Effector memory CD4-positive, alpha-beta T cell (primary cell): ENCODE results near the gene HSPB2.
A peak's percentile ranks its signal among the peaks of the same experiment; 100 is the strongest.
"Not testable (repeated sequence)": the region's sequence is repeated elsewhere in the genome, so short reads cannot be mapped to it uniquely, and the experiment has no call there.

Experiments used
- DNase-seq, 3 donors: peaks; one replicate each; pipeline ENCODE4 v3.0.0-alpha.2; 2020
- H3K27ac ChIP-seq: 2 replicates; pipeline ENCODE4 v1.7.0; 2013; ENCODE audit warnings: mild to moderate bottlenecking, low read length, moderate library complexity; ENCODE audit not compliant: insufficient read depth, poor library complexity, severe bottlenecking
- H3K27me3 ChIP-seq: replicated peaks from 2 replicates; pipeline ENCODE4 v1.7.0; 2013; ENCODE audit warnings: mild to moderate bottlenecking, low read length; ENCODE audit not compliant: insufficient read depth, control insufficient read depth, poor library complexity, severe bottlenecking
- H3K36me3 ChIP-seq: 2 replicates; pipeline ENCODE4 v1.7.0; 2013; ENCODE audit warnings: mild to moderate bottlenecking, low read length, moderate library complexity; ENCODE audit not compliant: control insufficient read depth, insufficient read depth
- H3K4me1 ChIP-seq: 2 replicates; pipeline ENCODE4 v1.7.0; 2013; ENCODE audit warnings: low read length, mild to moderate bottlenecking; ENCODE audit not compliant: control insufficient read depth, insufficient read depth, poor library complexity, severe bottlenecking
- H3K4me3 ChIP-seq: 2 replicates; pipeline ENCODE4 v1.7.0; 2013; ENCODE audit warnings: low read length, low read depth, mild to moderate bottlenecking; ENCODE audit not compliant: insufficient read depth, poor library complexity, severe bottlenecking
- H3K9me3 ChIP-seq: 2 replicates; pipeline ENCODE4 v1.7.0; 2013; ENCODE audit warnings: mild to moderate bottlenecking, low read length, moderate library complexity; ENCODE audit not compliant: control insufficient read depth

The HSPB2 gene

GRCh38 chr11:111923351-111923788 is 10.8 kb downstream of the HSPB2 start:
- no peaks in the 10 kb centered on the region for H3K9me3 ChIP-seq
- no peak overlapping the region for H3K27ac ChIP-seq
- no peak for DNase-seq
- no peaks in the 10 kb centered on the region for H3K36me3 ChIP-seq
- no peaks in the 10 kb centered on the region for H3K27me3 ChIP-seq
- peaks cover 5% of the 10 kb centered on the region for H3K4me1 ChIP-seq
- no peak overlapping the region for H3K4me3 ChIP-seq

GRCh38 chr11:111923951-111924350 is 11.4 kb downstream of the HSPB2 start:
- no peak for DNase-seq
- H3K27me3 ChIP-seq, result no peaks in the 10 kb centered on the region
- H3K36me3 ChIP-seq, result no peaks in the 10 kb centered on the region
- no peak overlapping the region for H3K27ac ChIP-seq
- H3K9me3 ChIP-seq, result no peaks in the 10 kb centered on the region
- H3K4me3 ChIP-seq, result no peak overlapping the region
- peaks cover 5% of the 10 kb centered on the region for H3K4me1 ChIP-seq

GRCh38 chr11:111925953-111926352 is 13.4 kb downstream of the HSPB2 start:
- Histone ChIP-seq H3K4me3 (no peak overlapping the region), H3K4me1 (peaks cover 5% of the 10 kb centered on the region), H3K27ac (no peak overlapping the region), H3K27me3 (no peaks in the 10 kb centered on the region), H3K36me3 (no peaks in the 10 kb centered on the region), H3K9me3 (no peaks in the 10 kb centered on the region)
- no peak for DNase-seq

DNA sequence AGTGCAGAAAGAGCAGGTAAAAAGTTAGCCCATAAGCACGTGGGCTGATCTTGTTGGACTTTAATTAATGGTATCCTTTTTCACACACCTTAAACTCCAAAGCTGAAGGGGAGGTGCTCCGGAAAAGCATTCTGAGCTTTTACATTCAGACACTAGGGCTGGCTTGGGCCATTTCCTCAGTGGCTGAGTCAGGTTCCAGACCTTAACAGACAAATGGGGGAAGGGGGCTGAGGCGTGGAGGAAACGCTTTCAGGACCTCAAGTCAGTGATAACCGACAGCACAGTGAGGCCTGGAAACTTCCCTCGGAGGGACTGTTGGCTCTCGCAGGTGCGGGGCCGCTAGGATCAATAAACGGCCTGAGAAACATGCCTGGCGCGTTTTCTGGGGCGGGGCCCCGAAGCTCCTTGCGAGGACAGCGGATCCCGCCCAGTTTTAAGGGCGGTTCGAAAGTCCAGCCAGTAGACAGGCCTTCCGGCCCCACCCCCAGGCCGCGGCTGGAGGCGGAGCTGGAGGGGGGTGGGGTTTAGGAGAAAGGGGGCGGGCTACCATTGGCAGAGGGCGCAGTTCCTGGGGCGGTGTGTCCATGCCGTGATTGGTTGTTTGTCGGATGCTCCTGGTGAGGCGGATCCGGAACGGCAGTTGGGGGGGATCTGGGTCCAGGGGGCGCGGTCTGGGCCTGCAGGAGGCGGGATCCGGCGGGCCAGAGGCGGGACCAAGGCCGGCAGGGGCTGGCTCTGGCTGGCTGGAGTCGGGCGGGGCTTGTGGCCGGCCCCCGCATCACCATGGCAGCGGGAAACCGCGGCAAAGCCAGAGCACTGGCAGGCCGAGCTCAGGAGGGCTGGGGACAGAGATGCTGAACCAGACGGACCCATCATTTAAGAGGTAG is 14.2 kb downstream of the HSPB2 start:
- H3K4me1 ChIP-seq, result peaks cover 7% of the 10 kb centered on the region
- H3K36me3 ChIP-seq, result no peaks in the 10 kb centered on the region
- H3K9me3 ChIP-seq, result no peaks in the 10 kb centered on the region
- H3K4me3 ChIP-seq, result peak overlapping the region; percentile 33
- H3K27me3 ChIP-seq, result no peaks in the 10 kb centered on the region
- DNase-seq, result peak; percentile 91 to 95 (median 91)
- H3K27ac ChIP-seq, result peak overlapping the region; percentile 58

DNA sequence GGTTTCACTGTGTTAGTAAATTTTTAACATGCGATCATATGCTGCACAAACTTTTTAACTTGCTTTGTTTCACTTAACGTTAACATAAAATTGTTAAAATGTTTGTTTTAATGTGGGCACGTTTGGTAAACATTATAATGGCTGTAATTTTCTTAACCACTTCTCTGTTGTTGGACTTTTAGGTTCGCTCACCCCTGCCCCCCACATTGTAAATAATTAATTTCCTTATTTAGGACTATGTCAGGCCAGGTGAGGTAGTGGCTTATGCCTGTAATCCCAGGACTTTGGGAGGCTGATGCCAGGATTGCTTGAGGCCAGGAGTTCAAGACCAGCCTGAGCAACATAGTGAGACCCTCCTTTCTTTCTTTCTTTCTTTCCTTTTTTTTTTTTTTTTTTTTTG is 17.9 kb downstream of the HSPB2 start:
- Histone ChIP-seq H3K4me3 (no peak overlapping the region), H3K4me1 (peaks cover 12% of the 10 kb centered on the region), H3K36me3 (no peaks in the 10 kb centered on the region), H3K27ac (no peak overlapping the region), H3K27me3 (no peaks in the 10 kb centered on the region), H3K9me3 (no peaks in the 10 kb centered on the region)
- no peak for DNase-seq

DNA sequence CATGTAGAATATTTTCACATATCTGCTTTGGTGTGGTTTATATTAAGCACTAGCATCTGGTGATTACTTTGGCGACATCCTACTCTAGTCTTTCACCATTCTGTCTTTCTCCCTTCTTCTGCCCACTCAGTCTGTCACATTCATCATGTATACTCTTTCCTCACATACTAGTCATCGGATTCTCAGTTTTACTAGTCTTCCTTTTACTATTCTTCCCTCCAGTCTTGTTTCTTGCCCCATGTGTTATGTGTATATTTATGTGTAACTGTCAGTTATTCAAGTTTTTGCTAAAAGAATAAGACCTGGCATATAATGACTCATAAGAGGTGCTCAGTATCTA is 20.0 kb downstream of the HSPB2 start:
- Histone ChIP-seq H3K27ac (no peak overlapping the region), H3K4me1 (peaks cover 20% of the 10 kb centered on the region), H3K36me3 (no peaks in the 10 kb centered on the region), H3K4me3 (no peak overlapping the region), H3K9me3 (no peaks in the 10 kb centered on the region), H3K27me3 (no peaks in the 10 kb centered on the region)
- no peak for DNase-seq

- H3K27ac ChIP-seq, H3K27me3 ChIP-seq, H3K9me3 ChIP-seq, DNase-seq, H3K36me3 ChIP-seq, H3K4me3 ChIP-seq: not testable (repeated sequence)
- H3K4me1 ChIP-seq, result peaks cover 22% of the 10 kb centered on the region
Measured at GRCh38 chr11:111933176-111933575, 20.6 kb downstream of the HSPB2 start.

DNA sequence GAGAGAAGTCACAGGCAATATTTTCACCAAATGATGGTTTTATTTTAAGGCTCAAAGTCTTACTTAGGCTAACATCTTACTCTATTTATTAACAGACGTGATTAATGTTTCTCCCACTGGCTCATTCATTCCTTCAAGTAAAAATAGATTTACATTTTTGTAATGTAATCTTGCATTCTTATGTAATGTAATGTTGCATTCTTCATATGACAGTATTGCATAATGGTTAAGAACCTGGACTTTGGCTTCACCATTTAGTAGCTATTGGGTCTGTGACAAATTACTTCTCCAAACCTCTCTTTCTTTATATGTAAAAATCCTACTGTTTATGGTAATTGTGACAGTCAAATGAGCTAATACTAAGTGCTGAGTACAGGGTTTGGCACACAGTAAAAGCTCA is 21.3 kb downstream of the HSPB2 start:
- H3K4me1 ChIP-seq, result peaks cover 29% of the 10 kb centered on the region
- H3K27me3 ChIP-seq, result no peaks in the 10 kb centered on the region
- no peak for DNase-seq
- no peak overlapping the region for H3K27ac ChIP-seq
- H3K9me3 ChIP-seq, result no peaks in the 10 kb centered on the region
- H3K4me3 ChIP-seq, result no peak overlapping the region
- H3K36me3 ChIP-seq, result no peaks in the 10 kb centered on the region

DNA sequence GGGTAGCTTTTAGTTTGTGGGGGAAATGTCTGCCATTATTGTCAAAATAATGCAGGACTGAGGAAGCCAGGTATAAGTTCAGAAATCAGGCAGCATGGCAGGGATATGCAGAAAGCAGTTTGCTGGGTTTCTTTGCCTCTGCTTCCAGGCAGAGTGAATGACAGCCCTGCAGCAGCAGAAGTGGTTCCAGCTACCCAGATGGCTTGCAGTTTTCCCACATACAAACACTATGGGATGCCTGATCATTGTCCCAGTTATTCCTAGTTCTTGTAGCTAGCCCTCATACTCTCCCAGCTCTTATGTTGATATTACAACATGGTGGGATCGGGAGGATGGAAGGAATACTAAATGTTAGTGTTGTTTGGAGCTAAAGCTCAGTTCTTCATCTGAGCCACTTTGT is 21.8 kb downstream of the HSPB2 start:
- Histone ChIP-seq H3K27me3 (no peaks in the 10 kb centered on the region), H3K27ac (no peak overlapping the region), H3K36me3 (no peaks in the 10 kb centered on the region), H3K9me3 (no peaks in the 10 kb centered on the region), H3K4me3 (no peak overlapping the region), H3K4me1 (peaks cover 30% of the 10 kb centered on the region)
- DNase-seq, result no peak

- Histone ChIP-seq H3K27ac (no peak overlapping the region), H3K4me1 (peaks cover 30% of the 10 kb centered on the region), H3K9me3 (no peaks in the 10 kb centered on the region), H3K4me3 (no peak overlapping the region), H3K36me3 (no peaks in the 10 kb centered on the region), H3K27me3 (no peaks in the 10 kb centered on the region)
- DNase-seq, result no peak
Measured at GRCh38 chr11:111935317-111936039, 22.9 kb downstream of the HSPB2 start.
